GM12878 (cell line): ENCODE measurements around the gene TYK2. TPM values are rescaled to one million over a fixed set of nuclear protein-coding genes. Genes with fewer than 3 reads are reported as not detected.

ENCODE experiments used
- ATAC-seq: fragments of 200-7000 bp; cut with Tn5 transposase; 3 replicates; pipeline ENCODE4 v1.9.1; 2020; ENCODE audit warnings: mild to moderate bottlenecking, moderate library complexity
- BruUV-seq: library from RNA; stranded (reverse); fragments of 400-500 nt; replicated peaks from 2 replicates; lab custom pipeline; 2021; lab: Mats Ljungman, UMichigan
- CTCF ChIA-PET: fragments of 300-600 bp; sonication (Branson Sonifier 250); formaldehyde crosslinking; extraction: SDS; loops from one replicate; lab custom pipeline; 2021; ENCODE audit warnings: inconsistent platforms; lab: Yijun Ruan, JAX
- POLR2A ChIA-PET: fragments of 350-600 bp; formaldehyde crosslinking; extraction: SDS; loops from one replicate; lab custom pipeline; 2021; ENCODE audit warnings: inconsistent platforms; lab: Charles Lee
- RAD21 ChIA-PET: fragments of 300-600 bp; sonication (Branson Sonifier 250); formaldehyde crosslinking; loops from one replicate; lab custom pipeline; 2023; ENCODE audit warnings: antibody characterized with exemption; ENCODE audit not compliant: unreplicated experiment; lab: Charles Lee
- SMC1A ChIA-PET: fragments of 300-600 bp; sonication (Branson Sonifier 250); formaldehyde crosslinking; loops from one replicate; lab custom pipeline; 2023; ENCODE audit not compliant: unreplicated experiment, uncharacterized antibody; lab: Charles Lee
- DNase-seq: peaks from one replicate; pipeline ENCODE4 v3.0.0-alpha.2; 2011; ENCODE audit warnings: low read depth, low spot score
- FAIRE-seq: peaks from 3 replicates; lab custom pipeline; 2011; peaks lifted over from hg19 to GRCh38; lab: Jason Lieb, UNC
- H2AFZ ChIP-seq: 2 replicates; pipeline ENCODE4 v1.6.0; 2011; ENCODE audit warnings: low read depth, low read length, control low read depth; ENCODE audit not compliant: control insufficient read depth
- H3K27ac ChIP-seq: 2 replicates; pipeline ENCODE4 v1.5.1; 2011; ENCODE audit warnings: control low read depth; ENCODE audit not compliant: control insufficient read depth, insufficient read depth
- H3K27me3 ChIP-seq, 2 experiments: replicated peaks in 1 of 2; 2 replicates each; pipeline versions ENCODE4 v1.6.0 to v1.6.1; 2011; ENCODE audit warnings: low read length in 1 of 2; ENCODE audit not compliant: control insufficient read depth in 2 of 2, insufficient read depth in 2 of 2
- H3K36me3 ChIP-seq, 2 experiments: 2 replicates each; pipeline ENCODE4 v1.5.1; 2011; ENCODE audit warnings: low read length in 1 of 2; ENCODE audit not compliant: control insufficient read depth in 2 of 2, insufficient read depth in 2 of 2
- H3K4me1 ChIP-seq: 2 replicates; pipeline ENCODE4 v1.6.1; 2011; ENCODE audit warnings: mild to moderate bottlenecking, low read length, moderate library complexity, mixed read lengths; ENCODE audit not compliant: control insufficient read depth, insufficient read depth
- H3K4me2 ChIP-seq: 2 replicates; pipeline ENCODE4 v1.6.0; 2011; ENCODE audit warnings: control low read depth; ENCODE audit not compliant: control insufficient read depth, insufficient read depth
- H3K4me3 ChIP-seq: fragments of 200-600 bp; sonication (generic); 2 replicates; pipeline ENCODE4 v1.5.1; 2016
- H3K79me2 ChIP-seq: 2 replicates; pipeline ENCODE4 v1.6.0; 2011; ENCODE audit warnings: low read length; ENCODE audit not compliant: control insufficient read depth, insufficient read depth
- H3K9ac ChIP-seq: 2 replicates; pipeline ENCODE4 v1.8.0; 2011; ENCODE audit warnings: low read length, control low read depth, mixed read lengths; ENCODE audit not compliant: control insufficient read depth, insufficient read depth
- H3K9me3 ChIP-seq: replicated peaks from 3 replicates; pipeline ENCODE4 v1.5.1; 2011; ENCODE audit warnings: mild to moderate bottlenecking, low read length; ENCODE audit not compliant: control insufficient read depth, insufficient read depth
- H4K20me1 ChIP-seq: 2 replicates; pipeline ENCODE4 v1.6.0; 2011; ENCODE audit not compliant: control insufficient read depth, insufficient read depth
- ELK1 ChIP-seq: IDR thresholded peaks from 2 replicates; pipeline ENCODE4 v1.6.1; 2012; ENCODE audit warnings: low read depth, low read length, improper control_type of control experiment
- WGBS: methylation state at CpG from one replicate; pipeline ENCODE4 v1.1.6; 2016; ENCODE audit warnings: low lambda C conversion rate; ENCODE audit not compliant: insufficient replicate concordance, insufficient coverage; ENCODE audit errors: missing lambda C conversion rate; 5-methylcytosine and 5-hydroxymethylcytosine counted together
- in situ Hi-C: fragments of 300-500 bp; cut with MboI; formaldehyde crosslinking; loops from 9 replicates; pipeline ENCODE4 v1.14.3; 2018; ENCODE audit warnings: mixed read lengths
- intact Hi-C: fragments of 100-400 bp; cut with micrococcal nuclease; formaldehyde crosslinking; loops from one replicate; pipeline ENCODE4 v1.14.2; 2022; ENCODE audit not compliant: unreplicated experiment
- polyA plus RNA-seq, 11 experiments: library from polyadenylated mRNA; depleted of rRNA in 4 of 11; unstranded in 6 of 11; stranded (reverse) in 5 of 11; fragments of >200 nt; fragmentation: Nextera tagmentation in 4 of 11; fragmentation: Illumina TruSeq in 1 of 11; extraction: Ambion mirVana in 4 of 11; extraction: Trizol in 1 of 11; gene quantifications; 1 replicate in 1 of 11; 2 replicates in 10 of 11; pipeline versions ENCODE4 v1.2.1 to v1.2.3, GENCODE V29; 2011 to 2016; ENCODE audit warnings: inconsistent platforms in 2 of 11, missing spikeins in 2 of 11, low read depth in 1 of 11
- total RNA-seq, 4 experiments: library from RNA; depleted of rRNA in 3 of 4; stranded (reverse); fragments of >200 nt in 3 of 4; fragmentation: Illumina TruSeq in 1 of 4; extraction: Trizol in 1 of 4; gene quantifications; 2 replicates each; pipeline versions ENCODE4 v1.2.1 to v1.2.3, GENCODE V29; 2013 to 2021
- TF ChIP-seq, protein P1 (sequence below): fragments of 450-650 bp; conservative IDR thresholded peaks from 2 replicates; pipeline ENCODE4 v1.6.1; 2017; ENCODE audit warnings: mild to moderate bottlenecking, moderate library complexity

Gene TYK2
- total and polyA plus RNA-seq, 10 of the 15 experiments (the other 5 are each of a cell fraction or from before 2014, with no cell fraction given): 36.4 to 364 (median 179) TPM

- Histone ChIP-seq H4K20me1 (no peaks in the 10 kb centered on the region), H3K4me1 (peaks cover 5% of the 10 kb centered on the region), H3K4me2 (no peak overlapping the region), H3K79me2 (peaks cover 6% of the 10 kb centered on the region), H3K36me3 (peaks cover 0 to 39% of the 10 kb centered on the region in 2 experiments; a peak in 3 of 4 replicates), H3K9me3 (no peaks in the 10 kb centered on the region), H3K9ac (no peak overlapping the region), H2AFZ (no peak overlapping the region), H3K27me3 (no peaks in the 10 kb centered on the region), H3K27ac (no peak overlapping the region), H3K4me3 (no peak overlapping the region)
- 92% methylated on average over 13 of the region's 13 CpGs for WGBS
- POLR2A ChIA-PET: interaction anchor here (0.6 to 1.0 kb wide), 3 partner anchors 9 to 48 kb away, joined by 3 read pairs; partner anchors contain the start of genes ICAM1 and ZGLP1
- FAIRE-seq (no peak), ATAC-seq (no peak), DNase-seq (no peak)
- CTCF ChIA-PET: no interaction called here
- no peak for TF ChIP-seq ELK1
- TF ChIP-seq, protein P1, sequence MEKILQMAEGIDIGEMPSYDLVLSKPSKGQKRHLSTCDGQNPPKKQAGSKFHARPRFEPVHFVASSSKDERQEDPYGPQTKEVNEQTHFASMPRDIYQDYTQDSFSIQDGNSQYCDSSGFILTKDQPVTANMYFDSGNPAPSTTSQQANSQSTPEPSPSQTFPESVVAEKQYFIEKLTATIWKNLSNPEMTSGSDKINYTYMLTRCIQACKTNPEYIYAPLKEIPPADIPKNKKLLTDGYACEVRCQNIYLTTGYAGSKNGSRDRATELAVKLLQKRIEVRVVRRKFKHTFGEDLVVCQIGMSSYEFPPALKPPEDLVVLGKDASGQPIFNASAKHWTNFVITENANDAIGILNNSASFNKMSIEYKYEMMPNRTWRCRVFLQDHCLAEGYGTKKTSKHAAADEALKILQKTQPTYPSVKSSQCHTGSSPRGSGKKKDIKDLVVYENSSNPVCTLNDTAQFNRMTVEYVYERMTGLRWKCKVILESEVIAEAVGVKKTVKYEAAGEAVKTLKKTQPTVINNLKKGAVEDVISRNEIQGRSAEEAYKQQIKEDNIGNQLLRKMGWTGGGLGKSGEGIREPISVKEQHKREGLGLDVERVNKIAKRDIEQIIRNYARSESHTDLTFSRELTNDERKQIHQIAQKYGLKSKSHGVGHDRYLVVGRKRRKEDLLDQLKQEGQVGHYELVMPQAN: no peak
- in situ Hi-C loops (no loop called here), intact Hi-C loops (no loop called here)
- RAD21 ChIA-PET: no interaction called here
- BruUV-seq: no TSS peak
- SMC1A ChIA-PET: no interaction called here
These were observed 61.3 kb downstream of the TYK2 start for GRCh38 chr19:10318807-10319682.
